Hematopoietic multipotent progenitor cell treated with erythropoietin and hydrocortisone succinate and interleukin-3 and kit ligand, for 8 days (in vitro differentiated cells): ENCODE results near the gene XPNPEP3.
A peak's percentile ranks its signal among the peaks of the same experiment; 100 is the strongest.
"Not testable (repeated sequence)": the region's sequence is repeated elsewhere in the genome, so short reads cannot be mapped to it uniquely, and the experiment has no call there.

ENCODE experiments used
- DNase-seq: peaks from one replicate; pipeline ENCODE4 v3.0.0-alpha.2; 2015

The XPNPEP3 gene

DNA sequence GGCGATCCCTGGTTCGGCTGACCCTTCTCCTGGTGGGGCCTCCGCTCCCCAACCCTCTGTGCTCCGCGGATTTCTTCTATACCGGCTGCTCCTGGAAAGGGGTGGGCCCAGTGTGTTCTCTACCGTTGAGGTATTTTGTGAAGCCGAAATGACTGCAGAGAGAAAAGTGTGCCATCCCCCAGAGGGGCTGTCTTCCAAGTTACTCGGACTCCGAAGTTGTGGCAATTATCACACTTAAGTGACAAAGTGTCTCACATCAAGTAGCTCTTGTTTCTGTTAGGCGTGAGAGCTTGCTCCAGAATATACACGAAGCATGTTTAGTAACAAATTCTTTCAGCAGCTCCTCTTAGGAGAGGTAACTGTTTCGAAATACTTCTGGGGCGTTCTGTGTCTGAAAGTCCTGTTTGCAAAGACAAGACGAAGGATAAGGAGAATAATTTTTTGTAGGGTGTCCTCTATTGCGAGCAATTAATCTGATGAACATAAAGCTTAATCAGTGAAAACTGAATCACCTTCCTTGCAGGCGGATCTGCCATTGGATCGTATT lies 434 bp downstream of the XPNPEP3 start:
- DNase-seq = no peak

DNA sequence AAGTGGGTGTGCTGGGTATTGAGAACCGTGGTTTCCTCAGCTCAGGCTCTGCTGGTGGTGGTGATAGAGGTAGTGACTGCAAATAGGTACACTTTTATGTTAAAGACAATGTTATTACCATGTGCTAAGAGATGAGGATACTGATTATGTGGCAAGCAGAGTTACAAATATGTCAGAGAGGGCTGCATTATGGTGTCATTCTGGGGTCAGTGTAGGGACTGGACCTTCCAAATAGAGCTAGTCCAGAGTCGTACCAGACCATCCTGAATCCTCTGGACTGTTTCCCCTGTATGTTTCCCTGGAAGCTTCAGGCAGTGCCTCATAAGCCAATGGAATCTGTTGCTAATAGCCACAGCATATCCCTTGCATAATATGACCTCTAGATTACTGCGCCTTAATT lies 5.1 kb downstream of the XPNPEP3 start, which contains the start of gene DNAJB7:
Gene DNAJB7 (minus strand): TSS at position 101 of the 400 bp plus-strand sequence. CDS start 119 bp downstream, outside the sequence.
- DNase-seq = no peak

- no peak for DNase-seq
Measured at GRCh38 chr22:40862537-40862936, 5.6 kb downstream of the XPNPEP3 start.

DNA sequence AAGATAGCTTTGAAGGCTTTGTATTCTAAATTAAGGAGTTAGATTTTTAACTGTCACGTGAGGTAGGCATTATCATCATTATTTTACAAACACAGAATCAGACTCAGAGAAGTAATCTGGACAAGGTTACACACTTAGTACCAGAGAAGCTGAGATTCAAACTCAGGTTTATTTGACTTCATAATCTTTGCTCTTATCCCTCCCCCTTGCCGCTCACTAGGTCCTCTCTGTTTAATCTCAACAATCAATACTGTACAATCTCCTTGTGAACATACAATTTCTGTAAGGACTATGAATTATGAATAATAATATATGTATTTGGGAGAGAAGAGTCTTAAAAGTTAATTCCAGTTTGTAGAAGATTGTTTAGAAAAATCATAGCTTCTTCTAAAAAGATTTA lies 10.2 kb downstream of the XPNPEP3 start:
- no peak for DNase-seq

- DNase-seq = not testable (repeated sequence)
Measured at GRCh38 chr22:40868379-40868778, 11.4 kb downstream of the XPNPEP3 start.

DNA sequence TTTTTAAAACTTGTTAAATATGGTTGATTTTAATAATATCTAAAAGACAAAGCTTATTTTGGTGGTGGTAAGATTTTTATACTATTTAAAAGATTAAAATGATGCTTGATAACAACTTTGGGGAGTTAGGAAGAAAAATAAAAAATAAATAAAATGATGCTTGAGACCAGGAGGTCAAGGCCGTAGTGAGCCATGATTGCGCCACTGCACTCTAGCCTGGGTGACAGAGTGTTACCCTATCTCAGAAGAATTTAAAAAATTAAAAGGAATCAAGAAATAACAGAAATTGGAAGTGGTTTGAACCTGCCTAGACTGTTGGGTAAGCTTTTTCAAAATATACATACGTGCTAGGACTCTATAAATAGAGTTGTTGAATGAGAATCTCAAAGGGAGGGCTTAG lies 17.1 kb downstream of the XPNPEP3 start:
- no peak for DNase-seq

DNA sequence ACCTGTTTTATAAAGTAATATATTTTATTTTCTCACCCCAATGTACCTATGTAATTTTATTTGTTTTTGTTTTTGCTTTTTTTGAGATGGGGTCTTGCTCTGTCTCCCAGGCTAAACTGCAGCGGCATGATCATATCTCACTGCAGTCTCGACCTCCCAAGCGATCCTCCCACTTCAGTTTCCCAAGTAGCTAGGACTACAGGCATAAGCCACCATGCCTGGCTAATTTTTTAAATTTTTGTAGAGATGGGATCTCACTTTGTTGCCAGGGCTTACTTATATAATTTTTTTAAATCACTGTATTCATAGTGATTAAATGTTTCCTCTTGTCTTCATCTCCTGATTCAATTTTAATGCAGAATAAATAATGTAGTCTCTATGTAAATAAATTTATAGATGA lies 18.2 kb downstream of the XPNPEP3 start:
- no peak for DNase-seq

GRCh38 chr22:40876907-40877306 lies 20.0 kb downstream of the XPNPEP3 start:
- DNase-seq = no peak

- DNase-seq = no peak
Measured at GRCh38 chr22:40877488-40877887, 20.5 kb downstream of the XPNPEP3 start.

DNA sequence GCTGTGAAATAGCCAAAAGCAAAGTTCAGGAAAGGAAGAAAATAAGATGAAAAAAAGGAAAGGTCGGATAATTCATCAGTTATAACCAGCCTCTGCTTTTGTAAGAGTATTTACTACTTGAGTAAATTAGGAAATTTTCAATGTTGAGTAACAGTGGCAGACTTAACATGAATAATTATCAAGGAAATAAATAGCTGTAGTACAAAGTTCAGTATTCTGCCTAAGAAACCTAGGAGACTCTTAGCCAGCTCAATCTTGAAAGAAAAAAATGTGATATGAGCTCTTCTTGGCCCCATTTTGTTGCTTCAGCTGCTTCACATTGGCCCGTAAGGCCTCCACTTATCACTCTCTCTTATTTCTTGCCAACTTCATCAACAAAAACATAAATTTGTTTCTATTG lies 22.0 kb downstream of the XPNPEP3 start:
- no peak for DNase-seq

DNA sequence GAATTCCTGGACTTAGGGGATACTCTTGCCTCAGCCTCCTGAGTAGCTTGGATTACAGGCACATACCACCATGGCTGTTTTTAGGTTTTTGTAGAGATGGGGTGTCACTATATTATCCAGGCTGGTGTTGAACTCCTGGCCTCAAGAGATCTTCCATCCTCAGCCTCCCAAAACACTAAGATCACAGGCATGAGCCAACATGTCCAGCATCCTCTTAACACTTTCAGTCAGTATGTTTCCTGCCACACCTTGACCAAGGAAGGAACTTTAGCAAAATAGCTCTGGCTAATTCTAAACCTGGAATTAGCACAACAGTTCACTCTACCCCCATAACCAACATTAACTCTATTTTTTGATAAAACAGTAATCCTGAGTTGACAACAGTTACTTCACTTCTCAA lies 32.2 kb downstream of the XPNPEP3 start:
- no peak for DNase-seq

- DNase-seq = no peak
Measured at GRCh38 chr22:40890881-40891280, 33.9 kb downstream of the XPNPEP3 start.

DNA sequence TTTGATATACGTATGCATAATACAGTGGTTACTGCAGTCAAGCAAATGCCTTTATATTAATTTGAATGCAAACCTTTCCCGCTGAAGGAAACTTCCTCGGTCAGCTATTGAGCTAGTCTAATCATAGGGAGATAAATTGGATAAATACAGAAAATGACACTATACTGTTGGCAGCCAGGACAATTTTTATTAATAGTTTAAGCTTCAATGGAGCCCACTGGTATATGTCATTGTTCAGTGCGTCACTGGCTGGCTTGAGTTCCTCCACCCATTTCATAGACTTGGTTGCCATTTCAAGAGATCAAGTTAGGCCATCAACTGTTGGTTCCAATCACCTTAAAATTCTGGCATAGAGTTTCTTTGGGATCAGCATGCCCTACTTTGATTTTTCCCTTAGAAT lies 37.5 kb downstream of the XPNPEP3 start:
- DNase-seq = no peak

- DNase-seq = peak; percentile 86
Measured at GRCh38 chr22:40898850-40899357, 42.0 kb downstream of the XPNPEP3 start.

GRCh38 chr22:40904101-40904500 lies 47.2 kb downstream of the XPNPEP3 start:
- no peak for DNase-seq

DNA sequence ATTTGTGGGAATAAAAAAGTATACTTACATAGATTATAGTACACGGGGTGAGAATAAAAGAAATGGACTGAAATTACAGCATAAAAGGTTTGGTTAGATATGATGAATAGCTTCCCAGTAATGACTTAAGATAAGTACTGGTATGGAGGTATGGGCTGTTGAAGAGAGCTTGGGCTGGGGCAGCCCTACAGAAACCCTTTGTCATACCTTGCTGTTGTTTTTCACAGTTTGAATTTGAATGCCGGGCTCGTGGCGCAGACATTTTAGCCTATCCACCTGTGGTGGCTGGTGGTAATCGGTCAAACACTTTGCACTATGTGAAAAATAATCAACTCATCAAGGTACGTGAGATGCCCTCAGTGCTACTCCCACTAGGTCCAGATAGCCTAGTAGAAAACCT lies 51.9 kb downstream of the XPNPEP3 start:
- no peak for DNase-seq

DNA sequence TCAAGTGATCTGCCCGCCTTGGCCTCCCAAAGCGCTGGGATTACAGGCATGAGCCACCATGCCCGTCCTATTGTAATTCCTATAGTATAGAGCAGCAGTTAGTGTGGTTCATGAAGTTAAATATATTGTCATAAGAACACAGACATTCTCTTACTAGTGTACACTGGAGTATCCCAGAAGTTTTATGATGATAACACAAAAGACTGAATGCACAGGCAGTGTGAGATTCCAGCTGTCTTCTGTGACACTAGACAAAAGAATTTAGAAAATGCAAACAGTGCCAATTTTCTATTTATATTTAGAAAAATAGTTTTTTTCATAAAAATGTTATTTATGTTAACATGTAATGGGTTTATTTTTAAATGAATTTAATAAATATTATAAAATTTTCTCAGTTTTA lies 54.8 kb downstream of the XPNPEP3 start:
- no peak for DNase-seq

GRCh38 chr22:40912987-40913386 lies 56.0 kb downstream of the XPNPEP3 start:
- not testable (repeated sequence) for DNase-seq

DNA sequence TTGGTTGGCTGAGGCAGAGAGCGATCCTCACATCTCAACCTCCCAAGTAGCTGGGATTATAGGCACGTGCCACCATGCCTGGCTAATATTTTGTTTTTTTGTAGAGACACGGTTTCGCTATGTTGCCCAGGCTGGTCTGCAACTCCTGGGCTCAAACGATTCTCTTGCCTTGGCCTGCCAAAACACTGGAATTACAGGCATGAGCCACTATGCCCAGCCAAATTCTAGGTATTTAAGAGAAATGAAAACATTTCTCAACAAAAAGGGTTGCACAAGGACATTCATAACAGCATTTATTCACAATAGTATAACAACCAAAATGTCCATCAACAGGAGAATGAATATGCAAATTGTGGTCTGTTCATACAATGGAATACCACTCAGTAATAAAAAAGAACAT lies 62.5 kb downstream of the XPNPEP3 start:
- no peak for DNase-seq

- no peak for DNase-seq
Measured at GRCh38 chr22:40920526-40920925, 63.6 kb downstream of the XPNPEP3 start.

- peak; percentile 77 for DNase-seq
Measured at GRCh38 chr22:40922484-40923303, 65.7 kb downstream of the XPNPEP3 start.

DNA sequence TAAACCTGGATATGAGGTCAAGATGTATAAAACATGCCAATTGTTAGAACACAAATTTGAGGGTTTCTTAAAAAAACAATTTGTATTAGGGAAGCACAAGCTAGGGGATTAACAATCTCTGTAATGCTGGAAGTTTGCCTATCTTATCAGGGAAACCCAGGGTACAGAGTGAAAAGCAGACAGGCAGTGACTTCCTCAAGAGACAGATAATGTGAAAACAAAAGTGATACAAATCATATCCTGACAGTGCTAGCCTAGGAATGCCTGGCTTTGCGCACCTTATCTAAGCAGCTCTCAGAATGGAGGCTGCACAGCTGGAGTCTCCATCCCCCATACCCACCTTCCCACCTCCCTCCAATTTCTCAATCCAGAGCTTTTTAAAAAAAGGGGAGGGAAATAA lies 71.7 kb downstream of the XPNPEP3 start:
- peak; percentile 22 for DNase-seq

DNA sequence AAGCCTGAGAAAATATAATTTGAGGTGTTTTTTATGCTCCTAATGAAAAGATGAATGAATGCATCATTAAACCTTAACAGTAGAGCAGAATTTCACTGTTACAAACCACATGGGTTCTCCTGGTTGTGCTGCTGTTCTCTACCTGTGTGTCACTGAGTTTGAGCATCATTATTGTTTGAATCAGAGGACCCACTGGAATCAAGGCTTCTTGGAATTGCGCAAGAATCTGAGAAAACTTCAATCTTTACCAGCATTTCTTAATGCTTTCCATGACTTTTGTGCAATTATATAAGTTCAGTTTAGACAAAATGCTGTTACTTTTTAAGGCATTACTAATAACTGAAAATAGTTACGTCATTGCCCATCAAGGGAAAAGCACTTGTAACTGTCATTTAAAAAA lies 75.4 kb downstream of the XPNPEP3 start:
- no peak for DNase-seq

- no peak for DNase-seq
Measured at GRCh38 chr22:40939202-40939601, 82.3 kb downstream of the XPNPEP3 start.
